MM.1S (cell line): ENCODE results near the gene KNOP1.

ENCODE experiments used
- CTCF ChIP-seq: fragments of 300-600 bp; sonication (generic); IDR thresholded peaks from 2 replicates; pipeline ENCODE4 v1.5.1; 2016; ENCODE audit warnings: antibody characterized with exemption, low read length, mixed read lengths
- EZH2 ChIP-seq: fragments of 300-600 bp; sonication (generic); optimal IDR thresholded peaks from 2 replicates; pipeline ENCODE3; 2017; ENCODE audit warnings: low read depth, mild to moderate bottlenecking, antibody characterized with exemption, low read length, mixed read lengths
- EZH2phosphoT487 ChIP-seq: fragments of 300-600 bp; sonication (generic); IDR thresholded peaks from 2 replicates; pipeline ENCODE4 v1.6.1; 2018; ENCODE audit warnings: antibody characterized with exemption, low read length

GRCh38 chr16:19751478-19752385 lies 33.7 kb upstream of the KNOP1 start:
- no peak for TF ChIP-seq EZH2
- no peak for TF ChIP-seq CTCF
- no peak for TF ChIP-seq EZH2phosphoT487
